Naive thymus-derived CD4-positive, alpha-beta T cell (primary cell): ENCODE results near the gene SDC3. TPM values are rescaled to one million over a fixed set of nuclear protein-coding genes. Genes with fewer than 3 reads are reported as not detected.

Experiments used
- ATAC-seq: fragments of 150-1000 bp; cut with Tn5 transposase; 2 replicates; pipeline ENCODE4 v1.10.0; 2021; ENCODE audit warnings: mild to moderate bottlenecking, moderate library complexity
- CTCF ChIA-PET: fragments of 350-600 bp; sonication (Branson Sonifier 250); formaldehyde crosslinking; loops from one replicate; lab custom pipeline; 2021; ENCODE audit warnings: antibody characterized with exemption; lab: Charles Lee
- POLR2A ChIA-PET: fragments of 350-600 bp; sonication (Branson Sonifier 250); formaldehyde crosslinking; loops from one replicate; lab custom pipeline; 2021; ENCODE audit warnings: antibody characterized with exemption, inconsistent platforms; lab: Charles Lee
- DNase-seq, 9 donors: peaks; one replicate each; pipeline versions ENCODE4 v3.0.0 to v3.0.0-alpha.2; 2020 to 2022; ENCODE audit warnings: mixed read lengths in 1 of 9
- H3K27ac ChIP-seq: one replicate; pipeline ENCODE4 v1.7.0; 2013; ENCODE audit warnings: mild to moderate bottlenecking, low read depth, low read length, moderate library complexity
- H3K27me3 ChIP-seq, 2 donors: one replicate each; pipeline ENCODE4 v1.7.0; 2013; ENCODE audit warnings: low read length in 2 of 2, mild to moderate bottlenecking in 2 of 2, moderate library complexity in 2 of 2; ENCODE audit not compliant: control insufficient read depth in 2 of 2, insufficient read depth in 2 of 2
- H3K36me3 ChIP-seq, 3 experiments: 1 replicate in 2 of 3; 2 replicates in 1 of 3; pipeline ENCODE4 v1.7.0; 2013; ENCODE audit warnings: low read length in 3 of 3, mild to moderate bottlenecking in 3 of 3, moderate library complexity in 1 of 3; ENCODE audit not compliant: insufficient read depth in 3 of 3, control insufficient read depth in 2 of 3
- H3K4me1 ChIP-seq, 2 donors: one replicate each; pipeline ENCODE4 v1.7.0; 2013; ENCODE audit warnings: low read length in 2 of 2, mild to moderate bottlenecking in 2 of 2, moderate library complexity in 1 of 2; ENCODE audit not compliant: control insufficient read depth in 2 of 2, insufficient read depth in 2 of 2
- H3K4me3 ChIP-seq: 2 replicates; pipeline ENCODE4 v1.7.0; 2013; ENCODE audit warnings: mild to moderate bottlenecking, low read length
- H3K9me3 ChIP-seq, 3 experiments: 1 replicate in 2 of 3; 2 replicates in 1 of 3; pipeline ENCODE4 v1.7.0; 2013; ENCODE audit warnings: low read length in 3 of 3; ENCODE audit not compliant: control insufficient read depth in 2 of 3
- H3K27ac Mint-ChIP-seq, 9 donors: one replicate each; pipeline ENCODE4 v1.8.0; 2020 to 2022; ENCODE audit warnings: mixed read lengths in 9 of 9, mild to moderate bottlenecking in 8 of 9, moderate library complexity in 5 of 9, inconsistent platforms in 2 of 9
- H3K27me3 Mint-ChIP-seq, 5 donors: one replicate each; pipeline ENCODE4 v1.8.0; 2021 to 2022; ENCODE audit warnings: mixed read lengths in 5 of 5, mild to moderate bottlenecking in 1 of 5
- H3K36me3 Mint-ChIP-seq, 5 donors: one replicate each; pipeline ENCODE4 v1.8.0; 2020 to 2022; ENCODE audit warnings: mixed read lengths in 5 of 5, mild to moderate bottlenecking in 3 of 5, inconsistent platforms in 1 of 5
- H3K4me1 Mint-ChIP-seq, 7 donors: one replicate each; pipeline ENCODE4 v1.8.0; 2020 to 2022; ENCODE audit warnings: mixed read lengths in 7 of 7, mild to moderate bottlenecking in 3 of 7, inconsistent platforms in 1 of 7
- H3K4me3 Mint-ChIP-seq, 10 donors: one replicate each; pipeline ENCODE4 v1.8.0; 2020 to 2022; ENCODE audit warnings: mild to moderate bottlenecking in 10 of 10, mixed read lengths in 10 of 10, moderate library complexity in 6 of 10, inconsistent platforms in 2 of 10
- H3K9me3 Mint-ChIP-seq, 11 donors: one replicate each; pipeline ENCODE4 v1.8.0; 2020 to 2022; ENCODE audit warnings: mixed read lengths in 11 of 11, mild to moderate bottlenecking in 4 of 11, inconsistent platforms in 1 of 11, moderate library complexity in 1 of 11
- intact Hi-C, 2 donors: fragments of 100-400 bp; cut with micrococcal nuclease; formaldehyde crosslinking; loops; one replicate each; pipeline ENCODE4 v1.15.1; 2023
- polyA plus RNA-seq, 2 donors: library from polyadenylated mRNA; unstranded; fragments of 300-500 nt; fragmentation: Illumina TruSeq; gene quantifications; one replicate each; pipeline ENCODE4 v1.2.3, GENCODE V29; 2021
- total RNA-seq, 6 experiments: library from RNA in 5 of 6; stranded (reverse) in 5 of 6; gene quantifications; 1 replicate in 5 of 6; 2 replicates in 1 of 6; pipeline ENCODE4 v1.2.3 and lab custom pipeline; 2021 to 2026

Gene SDC3
- total and polyA plus RNA-seq, 7 experiments from 2014 or later = 0.07 to 0.42 (median 0.27) TPM; not detected in 1

GRCh38 chr1:30888975-30889374, 19.6 kb downstream of the SDC3 start:
- Histone ChIP-seq H3K27me3 (no peaks in the 10 kb centered on the region), H3K4me3 (no peak overlapping the region), H3K9me3 (no peaks in the 10 kb centered on the region), H3K36me3 (no peaks in the 10 kb centered on the region), H3K27ac (no peak overlapping the region), H3K4me1 (no peaks in the 10 kb centered on the region)
- H3K27me3 Mint-ChIP-seq = peaks cover 0 to 27% (median 3%) of the 10 kb centered on the region in 5 donors
- peaks cover 0 to 5% (median 0%) of the 10 kb centered on the region in 7 donors for H3K4me1 Mint-ChIP-seq
- POLR2A ChIA-PET = interaction anchor here (0.8 kb wide), 1 partner anchor 756 kb away, joined by 4 read pairs; the partner anchor contains the start of gene PEF1
- no peaks in the 10 kb centered on the region for H3K9me3 Mint-ChIP-seq
- intact Hi-C loops = no loop called here
- H3K36me3 Mint-ChIP-seq = no peaks in the 10 kb centered on the region
- H3K4me3 Mint-ChIP-seq = no peak overlapping the region
- DNase-seq = no peak
- no peak for ATAC-seq
- no peak overlapping the region for H3K27ac Mint-ChIP-seq
- CTCF ChIA-PET = no interaction called here

DNA sequence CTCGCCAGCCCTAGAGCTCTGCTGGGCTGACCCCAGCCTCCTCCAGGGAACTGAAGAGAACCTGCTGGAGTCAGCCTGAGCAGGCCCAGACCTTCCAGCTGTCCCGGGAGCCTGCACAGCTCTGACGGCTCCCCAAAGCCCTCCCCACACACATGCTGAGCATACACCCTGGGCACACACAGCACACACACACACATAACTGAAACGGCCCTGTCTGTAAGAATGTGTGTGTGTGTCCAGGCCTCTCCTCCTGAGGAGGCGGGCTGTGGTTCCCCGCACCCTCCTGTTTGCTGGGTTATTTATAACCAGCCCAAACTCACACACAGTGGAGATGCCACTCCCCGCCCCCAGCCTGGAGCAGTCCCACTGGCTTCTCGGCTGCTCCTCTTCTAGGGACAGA, 20.2 kb downstream of the SDC3 start:
- no peaks in the 10 kb centered on the region for H3K9me3 ChIP-seq
- H3K9me3 Mint-ChIP-seq = no peaks in the 10 kb centered on the region
- no peak overlapping the region for H3K4me3 ChIP-seq
- intact Hi-C loops = no loop called here
- no peaks in the 10 kb centered on the region for H3K36me3 ChIP-seq
- ATAC-seq (no peak), DNase-seq (no peak)
- H3K27ac ChIP-seq = no peak overlapping the region
- ChIA-PET POLR2A (no interaction called here), CTCF (no interaction called here)
- no peaks in the 10 kb centered on the region for H3K4me1 ChIP-seq
- H3K4me1 Mint-ChIP-seq = peaks cover 0 to 4% (median 0%) of the 10 kb centered on the region in 7 donors
- no peaks in the 10 kb centered on the region for H3K36me3 Mint-ChIP-seq
- H3K27me3 ChIP-seq = no peaks in the 10 kb centered on the region
- no peak overlapping the region for H3K4me3 Mint-ChIP-seq
- no peak overlapping the region for H3K27ac Mint-ChIP-seq
- peaks cover 0 to 21% (median 0%) of the 10 kb centered on the region in 5 donors for H3K27me3 Mint-ChIP-seq

DNA sequence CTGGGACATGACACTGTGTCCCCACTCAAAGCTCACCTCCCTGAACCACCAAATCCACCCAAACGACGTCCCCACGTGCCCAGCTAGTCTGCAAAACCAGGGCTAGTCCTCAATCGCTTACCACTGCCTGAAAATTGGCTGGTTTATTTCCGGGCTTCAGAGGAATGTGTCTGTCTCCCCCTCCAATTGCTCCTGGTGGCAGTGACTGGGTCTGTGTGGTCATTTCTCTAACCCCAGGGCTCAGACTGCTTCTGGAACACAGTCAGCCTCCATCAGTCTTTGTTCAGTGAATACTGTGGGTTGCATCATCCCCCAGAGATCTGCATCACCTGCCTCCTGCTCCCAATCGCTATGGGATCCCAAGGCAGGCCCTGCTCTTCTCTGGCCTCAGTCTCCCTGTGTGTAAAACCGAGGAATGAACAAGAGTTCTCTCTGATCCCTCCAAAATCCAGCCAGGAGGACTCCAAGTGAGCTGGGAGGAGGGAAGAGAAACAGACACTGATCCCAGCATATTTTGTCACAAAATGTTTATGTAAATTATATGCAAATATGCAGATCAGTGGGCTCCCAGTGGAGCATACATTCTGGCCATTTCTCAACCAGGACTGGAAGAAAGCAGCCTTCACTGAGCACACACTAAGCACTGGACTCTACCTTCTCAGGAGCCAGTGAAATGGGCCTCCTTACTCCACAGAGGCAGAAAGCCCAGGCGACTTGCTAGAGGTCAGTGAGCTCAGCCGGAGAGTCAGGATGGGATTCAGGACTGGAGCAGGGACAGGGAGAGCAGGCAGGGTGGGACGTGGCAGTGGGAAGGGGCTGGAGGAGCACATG, 20.9 kb downstream of the SDC3 start:
- DNase-seq = no peak
- intact Hi-C loops = no loop called here
- no peaks in the 10 kb centered on the region for H3K36me3 ChIP-seq
- no peak overlapping the region for H3K4me3 Mint-ChIP-seq
- no peak for ATAC-seq
- H3K4me3 ChIP-seq = no peak overlapping the region
- POLR2A ChIA-PET = interaction anchor here (0.6 kb wide), 1 partner anchor 1856 kb away, joined by 5 read pairs; no protein-coding TSS in a partner anchor
- CTCF ChIA-PET = no interaction called here
- H3K36me3 Mint-ChIP-seq = no peaks in the 10 kb centered on the region
- no peaks in the 10 kb centered on the region for H3K9me3 ChIP-seq
- no peak overlapping the region for H3K27ac ChIP-seq
- peaks cover 0 to 4% (median 0%) of the 10 kb centered on the region in 7 donors for H3K4me1 Mint-ChIP-seq
- H3K27ac Mint-ChIP-seq = peak overlapping the region in 1 of 9 donors; percentile 71
- H3K27me3 ChIP-seq = no peaks in the 10 kb centered on the region
- H3K4me1 ChIP-seq = no peaks in the 10 kb centered on the region
- peaks cover 0 to 20% (median 0%) of the 10 kb centered on the region in 5 donors for H3K27me3 Mint-ChIP-seq
- H3K9me3 Mint-ChIP-seq = no peaks in the 10 kb centered on the region

DNA sequence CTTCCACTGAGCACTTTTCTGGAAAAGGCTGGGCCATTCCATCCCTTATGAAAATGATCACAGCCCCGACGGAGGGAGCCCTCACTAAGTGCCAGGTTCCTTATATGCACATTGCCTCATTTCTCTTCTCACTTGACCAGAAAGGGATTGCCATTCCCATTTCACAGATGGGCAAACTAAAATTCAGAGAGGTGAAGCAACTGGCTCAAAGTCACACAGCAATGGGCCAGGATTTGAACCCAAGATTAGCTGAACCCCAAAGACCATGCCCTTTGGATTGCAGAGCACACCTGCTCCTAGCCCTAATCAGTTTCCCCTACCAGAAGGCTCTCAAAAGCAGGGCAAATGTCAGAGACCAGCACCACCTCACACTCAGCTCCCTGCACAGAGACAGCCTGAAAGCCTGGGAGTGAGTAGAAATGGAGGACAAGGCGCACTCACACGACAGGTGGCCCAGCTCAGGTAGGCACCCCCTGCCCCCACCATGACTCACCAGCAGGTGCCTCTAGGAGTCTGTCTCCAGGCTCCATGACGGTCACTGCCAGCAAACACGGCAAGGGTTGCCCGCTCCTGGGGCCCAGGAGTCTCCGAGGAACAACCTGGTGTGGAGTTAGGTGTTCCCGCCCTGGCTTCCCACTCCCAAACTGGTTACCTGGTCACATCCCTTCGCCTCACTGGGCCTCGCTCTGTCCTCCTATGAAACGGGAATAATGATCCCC, 21.7 kb downstream of the SDC3 start:
- POLR2A ChIA-PET = no interaction called here
- no peaks in the 10 kb centered on the region for H3K9me3 Mint-ChIP-seq
- no peak overlapping the region for H3K4me3 Mint-ChIP-seq

GRCh38 chr1:30885570-30886522, 22.7 kb downstream of the SDC3 start:
- H3K27ac ChIP-seq = no peak overlapping the region
- no peak overlapping the region for H3K4me3 Mint-ChIP-seq
- H3K36me3 Mint-ChIP-seq = no peaks in the 10 kb centered on the region
- H3K4me1 Mint-ChIP-seq = peaks cover 0 to 6% (median 0%) of the 10 kb centered on the region in 7 donors
- no peaks in the 10 kb centered on the region for H3K9me3 ChIP-seq
- DNase-seq (no peak), ATAC-seq (no peak)
- H3K27me3 ChIP-seq = no peaks in the 10 kb centered on the region
- intact Hi-C loops = no loop called here
- ChIA-PET POLR2A (no interaction called here), CTCF (interaction anchor here (1.0 kb wide), 1 partner anchor 84 kb away, joined by 3 read pairs; no protein-coding TSS in a partner anchor)
- H3K36me3 ChIP-seq = no peaks in the 10 kb centered on the region
- H3K27ac Mint-ChIP-seq = no peak overlapping the region
- no peaks in the 10 kb centered on the region for H3K9me3 Mint-ChIP-seq
- peaks cover 0 to 26% (median 6%) of the 10 kb centered on the region in 5 donors for H3K27me3 Mint-ChIP-seq
- H3K4me1 ChIP-seq = no peaks in the 10 kb centered on the region
- H3K4me3 ChIP-seq = no peak overlapping the region

More for the DNA sequence above, 21.7 kb downstream of the SDC3 start:
- no peaks in the 10 kb centered on the region for H3K9me3 ChIP-seq
- Mint-ChIP-seq H3K27ac (peak overlapping the region in 1 of 9 donors; percentile 71), H3K4me1 (peaks cover 0 to 1% (median 0%) of the 10 kb centered on the region in 7 donors), H3K27me3 (peaks cover 0 to 23% (median 0%) of the 10 kb centered on the region in 5 donors), H3K36me3 (no peaks in the 10 kb centered on the region)
- no peak for ATAC-seq
- no peak overlapping the region for H3K4me3 ChIP-seq
- CTCF ChIA-PET = no interaction called here
- H3K36me3 ChIP-seq = no peaks in the 10 kb centered on the region
- no peaks in the 10 kb centered on the region for H3K4me1 ChIP-seq
- H3K27ac ChIP-seq = no peak overlapping the region
- intact Hi-C loops = no loop called here
- DNase-seq = no peak
- H3K27me3 ChIP-seq = no peaks in the 10 kb centered on the region

GRCh38 chr1:30884723-30885122, 23.8 kb downstream of the SDC3 start:
- Histone ChIP-seq H3K9me3 (no peaks in the 10 kb centered on the region), H3K36me3 (no peaks in the 10 kb centered on the region), H3K27ac (no peak overlapping the region), H3K4me1 (no peaks in the 10 kb centered on the region), H3K27me3 (no peaks in the 10 kb centered on the region), H3K4me3 (no peak overlapping the region)
- DNase-seq = no peak
- ATAC-seq = no peak
- ChIA-PET CTCF (no interaction called here), POLR2A (no interaction called here)
- no peaks in the 10 kb centered on the region for H3K36me3 Mint-ChIP-seq
- H3K9me3 Mint-ChIP-seq = no peaks in the 10 kb centered on the region
- peaks cover 0 to 33% (median 7%) of the 10 kb centered on the region in 5 donors for H3K27me3 Mint-ChIP-seq
- intact Hi-C loops = no loop called here
- H3K4me3 Mint-ChIP-seq = no peak overlapping the region
- H3K4me1 Mint-ChIP-seq = peaks cover 0 to 8% (median 0%) of the 10 kb centered on the region in 7 donors
- H3K27ac Mint-ChIP-seq = no peak overlapping the region
